ENCODE results near the gene MIER2. TPM values are rescaled to one million over a fixed set of nuclear protein-coding genes. Genes with fewer than 3 reads are reported as not detected.

Gene MIER2
- polyA plus RNA-seq, 1 of the 3 experiments (the other 2 are of a cell fraction): 15.9 TPM

GRCh38 chr19:364496-365287 is 20.1 kb upstream of the MIER2 start (continued):
- no peak for TF ChIP-seq CTCF (IDR thresholded peaks at IDR 0.05)
- no peak for TF ChIP-seq CHD2 (IDR thresholded peaks at IDR 0.05; ENCODE audit: low read length, partially characterized antibody)
- TF ChIP-seq MAX (IDR thresholded peaks at IDR 0.05; ENCODE audit: low read depth): no peak
- TF ChIP-seq RFX5 (IDR thresholded peaks at IDR 0.05; ENCODE audit: low read length): no peak
- TF ChIP-seq JUND (IDR thresholded peaks at IDR 0.05): no peak

- CTCF ChIA-PET: interaction anchor here (0.7 to 1.4 kb wide), 2 partner anchors 9 to 13 kb away, joined by 3 to 4 read pairs; no protein-coding TSS in a partner anchor
- no peak for TF ChIP-seq FOSL2 (IDR thresholded peaks at IDR 0.05; ENCODE audit: borderline replicate concordance, low read depth)
- TF ChIP-seq PBX3 (IDR thresholded peaks at IDR 0.05): no peak
- TF ChIP-seq POLR2AphosphoS5 (IDR thresholded peaks at IDR 0.05; ENCODE audit: low read depth, low read length): no peak
- TF ChIP-seq NRF1 (IDR thresholded peaks at IDR 0.05; ENCODE audit: low read depth, low read length): no peak
- TF ChIP-seq ZBTB33 (IDR thresholded peaks at IDR 0.05; ENCODE audit: borderline replicate concordance, low read depth): no peak
- TF ChIP-seq USF2 (IDR thresholded peaks at IDR 0.05; ENCODE audit: borderline replicate concordance, low read depth, low read length): no peak
- no peak for TF ChIP-seq IRF3 (IDR thresholded peaks at IDR 0.05; ENCODE audit: low read depth, low read length)
- no peak for TF ChIP-seq YY1 (IDR thresholded peaks at IDR 0.05; ENCODE audit: low read depth)
- TF ChIP-seq CHD2 (IDR thresholded peaks at IDR 0.05; ENCODE audit: low read length, partially characterized antibody): no peak
- TF ChIP-seq ELF1 (IDR thresholded peaks at IDR 0.05): no peak
- TF ChIP-seq NFIC (IDR thresholded peaks at IDR 0.05; ENCODE audit: borderline replicate concordance): no peak
- no peak for TF ChIP-seq JUND (IDR thresholded peaks at IDR 0.05)
- no peak for TF ChIP-seq GABPA (IDR thresholded peaks at IDR 0.05; ENCODE audit: low read depth)
- no peak for TF ChIP-seq CTCF (IDR thresholded peaks at IDR 0.05)
- no peak for TF ChIP-seq MAX (IDR thresholded peaks at IDR 0.05; ENCODE audit: low read depth)
- no peak for TF ChIP-seq MXI1 (IDR thresholded peaks at IDR 0.05; ENCODE audit: low read depth, low read length)
- no peak for TF ChIP-seq MEF2A (IDR thresholded peaks at IDR 0.05; ENCODE audit: borderline replicate concordance, low read depth)
- no peak for TF ChIP-seq TAF1 (IDR thresholded peaks at IDR 0.05; ENCODE audit: borderline replicate concordance, low read depth, low read length)
Observed at GRCh38 chr19:362683-363082, 18.1 kb upstream of the MIER2 start.

More at GRCh38 chr19:362683-363082, 18.1 kb upstream of the MIER2 start:
- POLR2A ChIA-PET: no interaction called here
- 57% methylated on average over 11 of the region's 11 CpGs for whole genome bisulfite sequencing (ENCODE audit: low lambda C conversion rate)
- Histone ChIP-seq H3K4me2 (no peak overlapping the region), H3K27me3 (ENCODE audit: insufficient read depth) (no peaks in the 10 kb centered on the region), H3K4me1 (ENCODE audit: control insufficient read depth in 1 of 2, insufficient read depth in 2 of 2, low read depth in 1 of 2, low read length in 1 of 2) (no peaks in the 10 kb centered on the region), H4K20me1 (ENCODE audit: insufficient read depth) (no peaks in the 10 kb centered on the region), H3K79me2 (ENCODE audit: insufficient read depth) (no peaks in the 10 kb centered on the region), H3K9me3 (no peaks in the 10 kb centered on the region), H3K9me2 (no peaks in the 10 kb centered on the region), H3K36me3 (replicated peaks in 1 of 2; ENCODE audit: control insufficient read depth in 1 of 2, insufficient read depth in 2 of 2, low read length in 1 of 2) (no peaks in the 10 kb centered on the region), H3K27ac (ENCODE audit: low read depth in 2 of 2, low read length in 1 of 2) (no peak overlapping the region), H3F3A (replicated peaks; ENCODE audit: insufficient read depth) (no peaks in the 10 kb centered on the region), H3K9ac (no peak overlapping the region), H3K4me3 (ENCODE audit: low read depth in 2 of 2, low read length in 1 of 2) (no peak overlapping the region), H2AFZ (ENCODE audit: low read depth) (no peak overlapping the region)
- no peak for DNase-seq
